Fibroblast of skin of left quadriceps (primary cell): ENCODE data around the gene ZFP3.
"Not testable (repeated sequence)": the region's sequence is repeated elsewhere in the genome, so short reads cannot be mapped to it uniquely, and the experiment has no call there.

ENCODE experiments used
- DNase-seq, 2 experiments: peaks; one replicate each; pipeline ENCODE4 v3.0.0-alpha.2; 2013; ENCODE audit warnings: low read depth in 2 of 2

The ZFP3 gene

DNA sequence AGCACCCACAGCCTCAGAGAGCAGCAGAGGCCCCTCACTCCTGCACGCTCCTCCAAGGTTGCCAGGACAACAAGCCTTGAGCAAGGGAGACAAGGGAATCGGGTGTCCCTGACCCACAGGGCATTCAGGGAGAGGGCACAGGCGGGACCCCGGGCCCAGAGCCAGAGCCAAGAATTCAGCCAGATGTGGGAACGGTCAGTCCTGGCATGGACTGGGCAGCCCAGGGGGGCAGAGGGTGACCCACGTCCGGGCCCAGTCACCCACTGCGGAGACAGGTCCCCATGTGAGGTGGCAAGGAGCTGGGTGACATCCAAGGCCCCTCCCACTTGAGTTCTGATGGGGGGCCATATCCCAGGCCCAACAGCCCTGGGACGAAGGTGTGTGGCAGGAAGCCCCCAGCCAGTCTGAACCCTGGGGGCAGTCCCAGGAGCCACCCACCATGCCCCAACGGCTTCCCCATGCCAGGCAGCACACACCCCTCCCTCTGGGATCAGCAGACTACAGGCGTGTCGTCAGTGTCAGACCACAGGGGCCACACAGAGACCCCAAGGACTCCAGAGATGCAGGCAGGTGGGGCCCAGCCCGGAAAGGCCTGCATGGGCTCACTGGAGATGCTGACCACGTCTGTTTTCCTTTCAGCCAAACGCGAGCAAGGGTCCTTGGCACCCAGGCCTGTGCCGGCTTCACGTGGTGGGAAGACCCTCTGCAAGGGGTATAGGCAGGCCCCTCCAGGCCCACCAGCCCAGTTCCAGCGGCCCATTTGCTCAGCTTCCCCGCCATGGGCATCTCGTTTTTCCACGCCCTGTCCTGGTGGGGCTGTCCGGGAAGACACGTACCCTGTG is 60.6 kb downstream of the ZFP3 start:
- DNase-seq: no peak

DNA sequence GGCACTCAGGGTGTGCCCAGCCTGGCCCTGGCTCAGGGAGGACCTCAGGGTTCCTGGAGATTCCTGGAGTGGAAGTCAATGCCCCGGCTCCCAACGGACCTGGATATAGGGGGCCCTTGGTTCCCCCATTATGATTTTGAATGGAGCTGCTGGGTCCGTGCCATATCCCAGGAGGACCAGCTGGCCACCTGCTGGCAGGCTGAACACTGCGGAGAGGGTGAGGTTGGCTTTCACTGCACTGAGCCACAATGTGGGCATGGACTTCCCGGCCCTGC is 61.1 kb downstream of the ZFP3 start:
- DNase-seq: no peak

DNA sequence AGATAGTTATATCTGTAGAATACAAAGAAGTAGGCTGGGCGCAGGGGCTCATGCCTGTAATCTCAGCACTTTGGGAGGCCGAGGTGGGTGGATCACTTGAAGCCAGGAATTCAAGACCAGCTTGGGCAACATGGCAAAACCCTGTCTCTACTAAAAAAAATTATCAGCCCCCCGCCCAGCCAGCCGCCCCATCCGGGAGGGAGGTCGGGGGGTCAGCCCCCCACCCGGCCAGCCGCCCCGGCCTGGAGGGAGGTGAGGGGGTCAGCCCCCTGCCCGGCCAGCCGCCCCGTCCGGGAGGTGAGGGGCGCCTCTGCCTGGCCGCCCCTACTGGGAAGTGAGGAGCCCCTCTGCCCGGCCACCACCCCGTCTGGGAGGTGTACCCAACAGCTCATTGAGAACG is 64.6 kb downstream of the ZFP3 start:
- not testable (repeated sequence) for DNase-seq
